NAMALWA (cell line): Measurements from ENCODE around the gene IGLON5.

ENCODE experiments used
- DNase-seq: peaks from one replicate; pipeline ENCODE4 v3.0.0-alpha.2; 2015; ENCODE audit warnings: low spot score

IGLON5 gene

DNA sequence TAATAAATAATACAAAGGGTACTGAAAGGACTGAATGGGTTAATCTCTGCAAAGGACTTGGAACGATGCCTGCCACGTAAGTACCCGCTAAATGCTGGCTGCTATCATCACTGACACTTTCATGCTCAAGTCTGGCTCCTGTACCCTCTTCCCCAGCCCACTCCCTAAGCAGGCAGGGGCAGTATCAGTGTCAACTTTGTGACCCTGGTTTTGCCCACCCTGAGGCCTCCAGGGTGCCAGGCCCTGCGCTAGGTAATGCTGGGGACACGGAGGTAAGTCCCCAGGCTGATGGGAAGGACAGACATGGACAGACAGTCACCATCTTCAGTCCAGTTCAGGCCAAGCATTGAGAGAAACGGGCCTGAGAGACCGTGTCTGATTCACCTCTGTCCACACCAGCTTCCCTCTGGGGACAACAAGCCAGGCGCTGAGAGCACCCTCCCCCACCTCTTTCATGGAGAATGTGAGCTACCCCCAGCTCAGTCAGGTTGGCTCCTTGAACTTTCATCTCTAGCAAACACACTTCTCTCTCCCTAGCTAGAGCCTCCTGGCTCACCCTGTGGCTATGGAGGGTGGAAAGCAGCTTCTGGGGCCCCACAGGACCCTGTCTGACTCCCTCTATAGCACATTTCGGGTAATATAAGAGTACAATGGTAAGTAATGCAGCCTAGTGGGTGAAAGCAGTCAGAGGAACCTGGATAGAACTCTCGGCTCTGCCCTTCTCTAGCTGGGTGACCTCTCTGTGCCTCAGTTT is 53.9 kb downstream of the IGLON5 start:
- DNase-seq = peak; percentile 71

GRCh38 chr19:51365965-51366388 is 54.5 kb downstream of the IGLON5 start, which contains the start of gene ETFB:
Gene ETFB (minus strand): TSS chr19:51366388. CDS start chr19:51366326, 62 bp downstream.
- DNase-seq = no peak

- peak; percentile 98 for DNase-seq
Observed at GRCh38 chr19:51366389-51367254, 55.2 kb downstream of the IGLON5 start.

DNA sequence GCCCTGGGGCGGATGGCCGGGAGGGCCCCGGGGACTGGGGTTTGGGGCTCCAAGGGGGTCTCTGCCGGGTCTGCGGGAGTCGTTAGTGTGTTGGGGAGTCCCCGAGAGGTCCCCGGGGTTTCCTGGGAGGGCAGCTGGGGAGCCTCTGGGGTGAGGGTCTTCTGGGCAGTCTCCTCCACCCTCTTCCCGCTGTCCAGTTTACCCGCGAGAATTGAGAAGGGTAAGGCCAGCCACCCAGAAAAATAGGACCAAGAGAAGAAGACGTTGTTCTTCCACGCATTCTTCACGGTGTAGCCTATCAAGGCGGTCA is 55.8 kb downstream of the IGLON5 start:
- DNase-seq = no peak

DNA sequence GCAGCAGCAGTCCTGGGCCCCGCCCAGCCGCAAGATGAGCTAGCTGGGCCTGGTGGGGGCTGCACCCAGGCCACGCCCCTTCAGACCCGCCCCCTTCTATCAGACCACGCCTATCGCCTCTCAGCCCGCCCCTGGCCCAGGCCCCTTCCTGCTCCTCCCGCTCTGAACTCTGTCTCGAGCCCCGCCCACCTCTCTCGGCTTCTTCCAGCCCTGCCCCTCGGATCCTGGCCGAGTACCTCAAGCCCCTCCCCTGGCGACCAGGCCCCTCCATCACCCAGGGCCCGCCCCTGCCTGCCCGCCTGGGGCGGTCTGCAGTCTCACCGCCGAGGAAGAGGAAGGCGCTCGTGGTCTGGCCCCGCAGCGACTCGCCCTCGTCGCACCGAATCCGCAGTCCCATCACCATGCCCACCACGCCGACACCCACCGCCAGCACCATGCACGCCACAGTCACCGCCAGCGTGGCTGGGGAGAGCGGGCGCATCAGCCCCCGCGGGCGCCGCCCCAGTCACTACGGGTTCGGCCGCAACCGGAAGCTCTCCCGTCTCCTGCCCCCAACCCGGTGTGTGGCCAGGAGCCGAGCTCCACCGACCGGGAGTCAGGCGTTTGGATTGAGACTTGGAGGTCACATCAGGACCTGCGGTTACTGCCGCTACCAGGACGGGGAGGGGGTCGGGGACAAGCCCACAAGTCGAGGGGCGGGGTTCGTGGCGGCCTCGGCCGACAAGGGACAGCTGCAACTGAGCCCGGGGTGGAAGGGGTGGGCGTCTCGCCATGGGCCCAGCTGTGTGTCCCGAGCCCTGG is 56.3 kb downstream of the IGLON5 start:
- DNase-seq = peak; percentile 97

DNA sequence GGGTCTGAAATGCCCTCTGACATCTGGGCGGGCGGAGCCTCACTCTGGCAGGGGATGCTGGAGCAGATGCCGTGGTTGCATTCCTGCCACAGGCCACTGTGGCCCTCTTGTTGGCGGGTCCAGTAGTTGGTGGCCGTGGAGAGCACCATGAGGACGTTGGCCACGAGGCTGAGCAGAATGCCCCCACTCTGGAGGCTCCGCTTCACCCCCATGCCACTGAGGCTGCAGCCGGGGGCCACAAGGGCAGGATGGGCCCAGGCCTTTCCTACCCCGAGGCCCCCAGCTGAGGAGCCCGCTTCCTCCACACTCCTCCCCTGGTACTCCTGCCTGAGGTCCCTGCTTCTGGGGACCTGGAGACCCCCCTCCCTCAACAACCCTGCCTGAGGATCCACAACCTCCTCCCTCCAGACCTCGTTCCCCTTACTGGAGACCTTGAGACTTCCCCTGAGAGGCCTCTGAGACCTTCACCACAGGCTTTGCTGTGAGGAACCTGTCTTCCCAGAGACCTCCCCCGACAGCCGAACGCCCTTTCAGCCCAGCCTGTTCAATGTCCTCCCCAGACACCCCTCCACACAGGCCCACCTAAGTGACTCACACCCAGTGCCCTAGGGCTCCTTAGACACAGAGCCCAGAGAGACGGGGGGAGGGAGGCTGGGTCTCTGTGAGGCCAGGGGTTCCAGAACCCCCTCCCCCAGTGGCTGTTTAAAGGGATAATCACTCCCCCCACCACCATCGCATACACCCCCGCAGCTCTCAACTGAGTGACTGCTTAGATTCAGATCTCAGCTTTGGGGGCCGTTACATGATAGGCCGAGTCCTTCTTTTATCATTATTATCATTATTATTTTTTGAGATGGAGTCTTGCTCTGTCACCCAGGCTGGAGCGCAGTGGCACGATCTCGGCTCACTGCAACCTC is 57.2 kb downstream of the IGLON5 start, which contains the start of gene CLDND2:
Gene CLDND2 (minus strand): TSS at position 638 of the 917 bp plus-strand sequence. CDS start 426 bp downstream, at position 212.
- DNase-seq = no peak

DNA sequence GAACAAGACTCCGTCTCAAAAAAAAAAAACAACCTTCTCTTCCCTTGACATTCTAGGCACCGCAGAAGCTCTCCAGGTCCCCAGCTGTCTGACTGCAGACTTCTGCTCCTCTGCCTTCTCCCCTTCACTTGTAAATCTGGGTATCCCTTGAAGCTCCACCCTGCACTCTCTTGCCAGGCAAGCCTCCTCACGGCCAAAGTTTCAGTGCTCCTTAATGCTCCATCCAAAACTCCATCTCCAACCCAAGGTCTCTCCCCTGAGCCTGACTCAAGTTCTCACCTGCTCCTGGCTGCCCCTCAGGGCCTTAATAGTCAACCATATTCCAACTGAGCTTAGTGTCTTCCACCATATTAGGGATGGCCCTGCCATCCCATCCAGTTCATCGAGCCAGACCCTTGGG is 58.8 kb downstream of the IGLON5 start:
- no peak for DNase-seq

- DNase-seq = no peak
Observed at GRCh38 chr19:51371186-51371690, 59.8 kb downstream of the IGLON5 start.

DNA sequence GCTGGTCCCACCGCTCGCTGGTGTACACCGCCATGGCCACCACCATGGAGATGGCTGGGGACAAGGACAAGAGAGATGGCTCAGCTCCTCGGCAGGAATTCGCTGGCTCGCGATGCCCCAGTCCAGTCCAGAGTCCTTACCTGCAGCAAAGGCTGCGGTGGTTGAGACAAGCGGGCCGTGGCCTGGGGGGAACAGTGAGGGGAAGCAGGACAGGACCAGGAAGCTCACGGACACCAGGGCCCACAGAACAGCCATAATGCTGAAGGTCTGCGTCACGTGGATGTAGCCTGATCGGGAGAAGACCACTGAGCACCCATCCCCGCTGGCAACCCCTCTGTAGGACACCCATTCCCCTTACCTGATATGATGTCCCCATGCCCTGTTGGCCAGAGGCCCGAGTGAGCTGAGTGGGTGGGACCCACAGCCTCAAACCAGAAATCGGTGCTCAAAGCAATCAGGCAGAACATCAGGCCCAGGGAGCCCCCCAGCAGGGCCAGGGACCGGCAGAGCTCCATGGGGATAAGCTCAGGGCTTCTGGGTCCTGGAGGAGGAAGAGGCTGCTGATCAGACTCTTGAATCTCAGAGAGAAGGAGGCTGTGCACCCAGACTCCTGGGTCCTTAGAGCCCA is 60.7 kb downstream of the IGLON5 start:
- no peak for DNase-seq

- DNase-seq = no peak
Observed at GRCh38 chr19:51372649-51373504, 61.4 kb downstream of the IGLON5 start, which contains the start of gene NKG7. Gene NKG7 (minus strand): TSS chr19:51372654. CDS start chr19:51372535, 119 bp downstream.

GRCh38 chr19:51375504-51376221 is 64.2 kb downstream of the IGLON5 start:
- no peak for DNase-seq

- no peak for DNase-seq
Observed at GRCh38 chr19:51377422-51377821, 66.0 kb downstream of the IGLON5 start.

DNA sequence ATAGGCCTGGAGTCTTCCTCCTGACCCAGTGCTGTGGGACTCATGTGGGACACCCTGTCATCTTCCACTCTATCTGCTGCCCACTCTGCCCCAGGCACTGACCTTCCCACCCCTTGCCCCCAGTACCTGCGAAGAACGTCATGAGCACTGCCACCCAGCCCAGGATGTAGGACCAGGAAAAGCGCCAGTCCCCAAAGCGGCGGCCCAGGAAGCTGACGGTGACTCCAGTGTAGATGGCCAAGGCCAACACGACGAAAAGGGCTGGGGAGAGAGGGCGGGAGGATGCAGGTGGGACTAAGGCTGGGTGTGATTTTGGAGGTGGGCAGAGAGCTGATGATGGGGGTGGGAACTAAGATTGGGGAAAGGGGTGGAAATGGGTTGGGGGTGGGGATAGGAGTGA is 68.9 kb downstream of the IGLON5 start:
- no peak for DNase-seq
